Progenitor cell of endocrine pancreas (in vitro differentiated cells): ENCODE measurements around the gene HS6ST3. TPM values are rescaled to one million over a fixed set of nuclear protein-coding genes. Genes with fewer than 3 reads are reported as not detected.

Experiments used
- DNase-seq: peaks from one replicate; pipeline ENCODE4 v3.0.0; 2021; ENCODE audit warnings: low spot score; ENCODE audit not compliant: unreplicated experiment
- H3K27ac Mint-ChIP-seq: 2 replicates; pipeline ENCODE4 v1.8.0; 2021; ENCODE audit warnings: mild to moderate bottlenecking, moderate library complexity, mixed read lengths
- H3K27me3 Mint-ChIP-seq: 2 replicates; pipeline ENCODE4 v1.8.0; 2021; ENCODE audit warnings: mixed read lengths
- H3K36me3 Mint-ChIP-seq: 2 replicates; pipeline ENCODE4 v1.8.0; 2022; ENCODE audit warnings: mixed read lengths; ENCODE audit not compliant: insufficient read depth
- H3K4me1 Mint-ChIP-seq: 2 replicates; pipeline ENCODE4 v1.8.0; 2021; ENCODE audit warnings: low read depth, mixed read lengths
- H3K4me3 Mint-ChIP-seq: 2 replicates; pipeline ENCODE4 v1.8.0; 2021; ENCODE audit warnings: low read depth, mild to moderate bottlenecking, moderate library complexity, mixed read lengths
- H3K9me3 Mint-ChIP-seq: 2 replicates; pipeline ENCODE4 v1.8.0; 2021; ENCODE audit warnings: low read depth, mixed read lengths
- CTCF ChIP-seq: fragments of 200-600 bp; sonication (generic); IDR thresholded peaks from one replicate; pipeline ENCODE4 v1.5.0; 2021; ENCODE audit warnings: antibody characterized with exemption, mild to moderate bottlenecking; ENCODE audit not compliant: unreplicated experiment
- total RNA-seq: library from RNA; stranded (reverse); gene quantifications from 2 replicates; pipeline ENCODE4 v1.2.1, GENCODE V29; 2021

Gene HS6ST3
- total RNA-seq, 1 donor from 2014 or later = 0.84 TPM

GRCh38 chr13:96072392-96072791, 17.5 kb upstream of the HS6ST3 start:
- TF ChIP-seq CTCF = peak; percentile 23
- no peaks in the 10 kb centered on the region for H3K36me3 Mint-ChIP-seq

GRCh38 chr13:96075953-96076543, 13.9 kb upstream of the HS6ST3 start:
- no peak overlapping the region for H3K4me3 Mint-ChIP-seq
- no peak for DNase-seq
- no peak overlapping the region for H3K27ac Mint-ChIP-seq
- peaks cover 12% of the 10 kb centered on the region for H3K27me3 Mint-ChIP-seq
- H3K9me3 Mint-ChIP-seq = no peaks in the 10 kb centered on the region
- H3K4me1 Mint-ChIP-seq = peaks cover 7% of the 10 kb centered on the region
- H3K36me3 Mint-ChIP-seq = no peaks in the 10 kb centered on the region
- peak; percentile 58 for TF ChIP-seq CTCF

More at GRCh38 chr13:96072392-96072791, 17.5 kb upstream of the HS6ST3 start:
- Mint-ChIP-seq H3K27me3 (no peaks in the 10 kb centered on the region), H3K4me3 (no peak overlapping the region), H3K9me3 (no peaks in the 10 kb centered on the region), H3K27ac (no peak overlapping the region), H3K4me1 (peaks cover 16% of the 10 kb centered on the region)
- DNase-seq = no peak

- no peak for DNase-seq
- no peak for TF ChIP-seq CTCF
- no peaks in the 10 kb centered on the region for H3K36me3 Mint-ChIP-seq
- no peak overlapping the region for H3K27ac Mint-ChIP-seq
- no peaks in the 10 kb centered on the region for H3K9me3 Mint-ChIP-seq
- H3K27me3 Mint-ChIP-seq = peaks cover 36% of the 10 kb centered on the region
- H3K4me3 Mint-ChIP-seq = no peak overlapping the region
- peaks cover 4% of the 10 kb centered on the region for H3K4me1 Mint-ChIP-seq
These were observed 9.2 kb upstream of the HS6ST3 start for GRCh38 chr13:96080676-96081075.

- TF ChIP-seq CTCF = no peak
- H3K27ac Mint-ChIP-seq = no peak overlapping the region
- H3K9me3 Mint-ChIP-seq = no peaks in the 10 kb centered on the region
- H3K4me1 Mint-ChIP-seq = peaks cover 6% of the 10 kb centered on the region
- no peaks in the 10 kb centered on the region for H3K36me3 Mint-ChIP-seq
- DNase-seq = no peak
- peaks cover 47% of the 10 kb centered on the region for H3K27me3 Mint-ChIP-seq
- H3K4me3 Mint-ChIP-seq = no peak overlapping the region
These were observed 8.0 kb upstream of the HS6ST3 start for GRCh38 chr13:96081888-96082287.

- H3K27ac Mint-ChIP-seq = no peak overlapping the region
- H3K9me3 Mint-ChIP-seq = no peaks in the 10 kb centered on the region
- peaks cover 6% of the 10 kb centered on the region for H3K4me1 Mint-ChIP-seq
- TF ChIP-seq CTCF = no peak
- H3K4me3 Mint-ChIP-seq = no peak overlapping the region
- no peaks in the 10 kb centered on the region for H3K36me3 Mint-ChIP-seq
- DNase-seq = no peak
- peaks cover 54% of the 10 kb centered on the region for H3K27me3 Mint-ChIP-seq
These were observed 7.3 kb upstream of the HS6ST3 start for GRCh38 chr13:96082640-96083039.
